Brain microvascular endothelial cell (primary cell): ENCODE data around the gene MIR17HG.

Experiments used
- DNase-seq: peaks from one replicate; pipeline ENCODE4 v3.0.0-alpha.2; 2020
- H3K27ac ChIP-seq: fragments of 250-450 bp; sonication (Bioruptor Pico); 2 replicates; pipeline ENCODE4 v1.5.1; 2020; ENCODE audit warnings: mild to moderate bottlenecking, moderate library complexity
- H3K27me3 ChIP-seq: fragments of 250-450 bp; sonication (Bioruptor Pico); replicated peaks from 2 replicates; pipeline ENCODE4 v1.5.1; 2020; ENCODE audit warnings: mild to moderate bottlenecking
- H3K36me3 ChIP-seq: fragments of 250-450 bp; sonication (Bioruptor Pico); replicated peaks from 2 replicates; pipeline ENCODE4 v1.5.1; 2020; ENCODE audit warnings: mild to moderate bottlenecking
- H3K4me3 ChIP-seq: 2 replicates; pipeline ENCODE4 v1.5.1; 2011; ENCODE audit warnings: low read depth, mild to moderate bottlenecking, control low read depth, low read length, moderate library complexity
- CTCF ChIP-seq: IDR thresholded peaks from 2 replicates; pipeline ENCODE4 v1.5.1; 2011; ENCODE audit warnings: low read depth, mild to moderate bottlenecking, moderate library complexity, low read length, control low read depth, inconsistent platforms; ENCODE audit errors: missing control alignments
- in situ Hi-C: cut with HindIII; loops from 2 replicates; pipeline ENCODE4 v1.10.0; 2017; ENCODE audit warnings: low sequenced_read_pairs, low pct_ligation_motif_present

MIR17HG gene

DNA sequence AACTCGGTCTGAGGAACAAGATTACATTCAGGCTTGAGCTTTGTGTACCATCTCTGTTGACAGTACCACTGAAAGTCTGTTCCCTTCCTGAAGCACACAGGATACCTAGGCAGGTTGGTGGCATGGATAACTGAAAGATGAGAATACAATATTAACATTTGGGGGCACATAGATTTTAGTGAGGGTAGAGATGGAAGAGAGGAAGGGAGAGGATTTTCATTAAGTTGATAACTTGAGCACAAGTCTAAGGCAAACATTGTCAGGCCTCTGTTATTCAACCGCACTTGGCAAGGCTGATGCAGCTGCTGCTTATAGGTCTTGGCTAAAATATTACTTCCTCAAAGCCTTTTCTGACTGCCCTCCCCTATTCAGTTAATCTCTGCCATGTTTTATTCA is 10.9 kb downstream of the MIR17HG start:
- H3K4me3 ChIP-seq, result no peak overlapping the region
- no peak for DNase-seq
- no peak for TF ChIP-seq CTCF
- H3K36me3 ChIP-seq, result peaks cover 37% of the 10 kb centered on the region
- H3K27ac ChIP-seq, result no peak overlapping the region
- no peaks in the 10 kb centered on the region for H3K27me3 ChIP-seq
- in situ Hi-C loops, result no loop called here

DNA sequence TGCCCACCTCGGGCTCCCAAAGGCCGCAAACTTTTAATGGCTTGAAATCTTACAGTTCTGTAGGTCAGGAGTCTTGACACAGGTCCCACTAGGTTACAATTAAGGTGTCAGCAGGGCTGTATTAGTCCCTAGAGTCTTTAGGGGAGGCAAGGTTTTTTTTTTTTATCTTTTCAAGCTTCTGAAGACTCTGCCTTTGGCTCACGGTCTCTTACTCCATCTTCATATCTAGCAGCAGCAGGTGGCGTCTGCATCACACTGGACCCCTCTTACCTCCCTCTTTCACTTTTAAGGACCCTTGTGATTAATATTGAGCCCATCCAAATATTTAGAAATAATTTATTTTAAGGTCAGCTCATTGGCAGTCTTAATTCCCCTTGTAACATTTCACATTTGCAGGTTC is 11.6 kb downstream of the MIR17HG start:
- Histone ChIP-seq H3K4me3 (no peak overlapping the region), H3K27me3 (no peaks in the 10 kb centered on the region), H3K27ac (no peak overlapping the region), H3K36me3 (peaks cover 30% of the 10 kb centered on the region)
- DNase-seq, result no peak
- in situ Hi-C loops, result no loop called here
- TF ChIP-seq CTCF, result no peak

GRCh38 chr13:91359631-91360030 is 12.1 kb downstream of the MIR17HG start:
- Histone ChIP-seq H3K4me3 (no peak overlapping the region), H3K36me3 (peaks cover 26% of the 10 kb centered on the region), H3K27me3 (no peaks in the 10 kb centered on the region), H3K27ac (no peak overlapping the region)
- no peak for DNase-seq
- TF ChIP-seq CTCF, result no peak
- in situ Hi-C loops, result no loop called here

DNA sequence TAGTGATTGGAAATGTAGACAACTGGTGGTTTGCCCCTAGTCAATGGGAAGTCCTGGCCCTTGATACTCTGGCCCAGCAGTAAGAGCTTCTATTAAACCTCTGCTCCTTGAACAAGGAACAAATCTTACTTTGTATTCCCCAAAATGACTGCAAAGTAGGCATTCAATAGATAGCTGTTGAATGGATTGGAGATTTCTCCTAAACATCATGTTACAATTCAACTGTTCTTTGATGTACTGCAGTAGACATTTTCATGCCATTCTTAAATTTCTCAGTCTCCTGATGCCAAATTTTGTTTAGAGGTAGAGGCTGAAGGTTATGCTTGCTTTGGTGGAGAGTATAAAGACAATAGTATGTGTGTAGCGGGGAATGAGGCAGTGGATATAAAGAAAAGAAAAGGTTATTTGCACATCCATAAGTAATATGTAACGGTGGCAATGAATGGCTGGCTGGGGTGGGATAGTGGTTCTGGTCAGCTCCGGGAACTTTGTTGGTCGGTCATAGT is 12.8 kb downstream of the MIR17HG start:
- Histone ChIP-seq H3K27ac (no peak overlapping the region), H3K4me3 (no peak overlapping the region), H3K36me3 (peaks cover 23% of the 10 kb centered on the region), H3K27me3 (no peaks in the 10 kb centered on the region)
- in situ Hi-C loops, result no loop called here
- DNase-seq, result no peak
- TF ChIP-seq CTCF, result no peak

- Histone ChIP-seq H3K27me3 (no peaks in the 10 kb centered on the region), H3K36me3 (peaks cover 9% of the 10 kb centered on the region), H3K4me3 (no peak overlapping the region), H3K27ac (no peak overlapping the region)
- no peak for DNase-seq
- in situ Hi-C loops, result no loop called here
- TF ChIP-seq CTCF, result no peak
Observed at GRCh38 chr13:91361755-91362271, 14.3 kb downstream of the MIR17HG start.

GRCh38 chr13:91362908-91363307 is 15.4 kb downstream of the MIR17HG start:
- no peak for DNase-seq
- in situ Hi-C loops, result no loop called here
- Histone ChIP-seq H3K4me3 (no peak overlapping the region), H3K36me3 (peaks cover 2% of the 10 kb centered on the region), H3K27me3 (no peaks in the 10 kb centered on the region), H3K27ac (no peak overlapping the region)
- TF ChIP-seq CTCF, result no peak
